ENCODE data around the gene SYNE3. TPM values are rescaled to one million over a fixed set of nuclear protein-coding genes. Genes with fewer than 3 reads are reported as not detected.

SYNE3 gene
- total and polyA plus RNA-seq, 4 donors = 0.47 to 9.0 (median 4.7) TPM

GRCh38 chr14:95486875-95487668, 29.4 kb downstream of the SYNE3 start:
- no peak overlapping the region for H3K4me3 ChIP-seq (ENCODE audit: low read depth in 1 of 3, low read length in 3 of 3)
- no peak for TF ChIP-seq NR2F2 (IDR thresholded peaks at IDR 0.05)
- no peak for TF ChIP-seq FOXA2 (IDR thresholded peaks at IDR 0.05)
- no peak for TF ChIP-seq RXRA (IDR thresholded peaks at IDR 0.05)
- no peak for TF ChIP-seq GABPA (IDR thresholded peaks at IDR 0.05 in 1 of 2, conservative IDR thresholded peaks at IDR 0.05 in 1 of 2)
- TF ChIP-seq HNF4A (conservative IDR thresholded peaks at IDR 0.05) = no peak
- no peak for TF ChIP-seq TAF1 (conservative IDR thresholded peaks at IDR 0.05)
- TF ChIP-seq ZBTB33 (IDR thresholded peaks at IDR 0.05) = no peak
- TF ChIP-seq REST (IDR thresholded peaks at IDR 0.05) = no peak
- TF ChIP-seq RAD21 (IDR thresholded peaks at IDR 0.05) = no peak
- no peak for TF ChIP-seq EGR1 (IDR thresholded peaks at IDR 0.05; ENCODE audit: low read depth in 2 of 2)
- H3K9me3 ChIP-seq (ENCODE audit: control insufficient read depth in 4 of 4, low read length in 3 of 4) = no peaks in the 10 kb centered on the region
- H3K27me3 ChIP-seq (ENCODE audit: control insufficient read depth in 4 of 4, insufficient read depth in 4 of 4, low read length in 3 of 4) = no peaks in the 10 kb centered on the region
- no peak overlapping the region for H3K9ac ChIP-seq (ENCODE audit: low read depth in 1 of 2, low read length in 2 of 2)
- 89% methylated on average over 15 of the region's 15 CpGs for WGBS
- H3K36me3 ChIP-seq (ENCODE audit: control insufficient read depth in 4 of 4, insufficient read depth in 3 of 4, low read depth in 1 of 4, low read length in 3 of 4) = no peaks in the 10 kb centered on the region
- no peak for DNase-seq (ENCODE audit: low spot score)
- no peak overlapping the region for H3K27ac ChIP-seq (ENCODE audit: low read depth in 1 of 2, low read length in 2 of 2)
- peaks cover 14 to 47% (median 29%) of the 10 kb centered on the region in 4 donors for H3K4me1 ChIP-seq (ENCODE audit: control insufficient read depth in 4 of 4, insufficient read depth in 4 of 4, low read length in 3 of 4)

GRCh38 chr14:95485222-95485819, 31.1 kb downstream of the SYNE3 start:
- Histone ChIP-seq H3K36me3 (ENCODE audit: control insufficient read depth in 4 of 4, insufficient read depth in 3 of 4, low read depth in 1 of 4, low read length in 3 of 4) (no peaks in the 10 kb centered on the region), H3K9ac (ENCODE audit: low read depth in 1 of 2, low read length in 2 of 2) (no peak overlapping the region), H3K9me3 (ENCODE audit: control insufficient read depth in 4 of 4, low read length in 3 of 4) (no peaks in the 10 kb centered on the region), H3K27ac (ENCODE audit: low read depth in 1 of 2, low read length in 2 of 2) (no peak overlapping the region), H3K4me1 (ENCODE audit: control insufficient read depth in 4 of 4, insufficient read depth in 4 of 4, low read length in 3 of 4) (peaks cover 14 to 38% (median 26%) of the 10 kb centered on the region in 4 donors), H3K4me3 (ENCODE audit: low read depth in 1 of 3, low read length in 3 of 3) (no peak overlapping the region), H3K27me3 (ENCODE audit: control insufficient read depth in 4 of 4, insufficient read depth in 4 of 4, low read length in 3 of 4) (no peaks in the 10 kb centered on the region)
- WGBS = 90% methylated on average over 7 of the region's 7 CpGs
- TF ChIP-seq RAD21 (IDR thresholded peaks at IDR 0.05) (no peak), ZBTB33 (IDR thresholded peaks at IDR 0.05) (no peak), FOXA1 (IDR thresholded peaks at IDR 0.05) (no peak), ATF3 (IDR thresholded peaks at IDR 0.05) (no peak), FOXA2 (IDR thresholded peaks at IDR 0.05) (no peak), CTCF (IDR thresholded peaks at IDR 0.05; ENCODE audit: low read depth, low read length, missing input control) (no peak), RXRA (IDR thresholded peaks at IDR 0.05) (no peak), JUND (IDR thresholded peaks at IDR 0.05) (no peak)
- DNase-seq (ENCODE audit: low spot score) = no peak

Data from liver (tissue), 9 donors.